MCF 10A (cell line): ENCODE data around the gene ZNF319. TPM values are rescaled to one million over a fixed set of nuclear protein-coding genes. Genes with fewer than 3 reads are reported as not detected.

Source experiments
- BruUV-seq: library from RNA; stranded (reverse); fragments of 400-500 nt; replicated peaks from 2 replicates; lab custom pipeline; 2021; lab: Mats Ljungman, UMichigan
- CTCF ChIA-PET: fragments of 300-600 bp; sonication (Branson Sonifier 250); formaldehyde crosslinking; extraction: SDS; loops from one replicate; lab custom pipeline; 2021; ENCODE audit warnings: antibody characterized with exemption, inconsistent platforms; lab: Yijun Ruan, JAX
- POLR2A ChIA-PET: fragments of 300-600, 350-650 bp; sonication (Branson Sonifier 250); formaldehyde crosslinking; extraction: SDS; loops from one replicate; lab custom pipeline; 2020; ENCODE audit warnings: antibody characterized with exemption, inconsistent platforms; lab: Yijun Ruan, JAX
- DNase-seq: peaks from one replicate; pipeline ENCODE4 v3.0.0-alpha.2; 2018; ENCODE audit not compliant: unreplicated experiment
- H3K27ac Mint-ChIP-seq: one replicate; pipeline ENCODE4 v1.8.0; 2022; ENCODE audit warnings: mild to moderate bottlenecking, low read depth, mixed read lengths; ENCODE audit not compliant: unreplicated experiment
- H3K27me3 Mint-ChIP-seq: one replicate; pipeline ENCODE4 v1.8.0; 2022; ENCODE audit warnings: mixed read lengths; ENCODE audit not compliant: insufficient read depth, unreplicated experiment
- H3K36me3 Mint-ChIP-seq: one replicate; pipeline ENCODE4 v1.8.0; 2022; ENCODE audit warnings: mild to moderate bottlenecking, moderate library complexity, mixed read lengths; ENCODE audit not compliant: insufficient read depth, unreplicated experiment
- H3K4me1 Mint-ChIP-seq: one replicate; pipeline ENCODE4 v1.8.0; 2022; ENCODE audit warnings: mixed read lengths; ENCODE audit not compliant: insufficient read depth, unreplicated experiment
- H3K4me3 Mint-ChIP-seq: one replicate; pipeline ENCODE4 v1.8.0; 2022; ENCODE audit warnings: mild to moderate bottlenecking, moderate library complexity, mixed read lengths; ENCODE audit not compliant: unreplicated experiment
- H3K9me3 Mint-ChIP-seq: one replicate; pipeline ENCODE4 v1.8.0; 2022; ENCODE audit warnings: mixed read lengths; ENCODE audit not compliant: unreplicated experiment
- CTCF ChIP-seq: fragments of 200-600 bp; IDR thresholded peaks from one replicate; pipeline ENCODE4 v1.8.0; 2022; ENCODE audit warnings: antibody characterized with exemption, mild to moderate bottlenecking; ENCODE audit not compliant: unreplicated experiment
- intact Hi-C: fragments of 100-400 bp; cut with micrococcal nuclease; formaldehyde crosslinking; loops from 2 replicates; pipeline ENCODE4 v1.14.1; 2022
- total RNA-seq: library from RNA; stranded (reverse); gene quantifications from 2 replicates; pipeline ENCODE4 v1.2.3, GENCODE V29; 2022

The ZNF319 gene
- total RNA-seq, 1 experiment from 2014 or later = 12.6 TPM

GRCh38 chr16:57951204-57951960, 49.1 kb downstream of the ZNF319 start:
- Mint-ChIP-seq H3K4me1 (peaks cover 10% of the 10 kb centered on the region), H3K4me3 (no peak overlapping the region), H3K36me3 (no peaks in the 10 kb centered on the region), H3K9me3 (no peaks in the 10 kb centered on the region), H3K27ac (no peak overlapping the region), H3K27me3 (no peaks in the 10 kb centered on the region)
- POLR2A ChIA-PET = interaction anchor here (0.6 kb wide), 1 partner anchor 219 kb away, joined by 3 read pairs; no protein-coding TSS in a partner anchor
- TF ChIP-seq CTCF = no peak
- no TSS peak for BruUV-seq
- no peak for DNase-seq
- intact Hi-C loops = no loop called here
- CTCF ChIA-PET = no interaction called here

GRCh38 chr16:57950382-57950781, 50.1 kb downstream of the ZNF319 start:
- Mint-ChIP-seq H3K36me3 (no peaks in the 10 kb centered on the region), H3K27ac (no peak overlapping the region), H3K4me1 (peaks cover 5% of the 10 kb centered on the region), H3K4me3 (no peak overlapping the region), H3K9me3 (no peaks in the 10 kb centered on the region), H3K27me3 (no peaks in the 10 kb centered on the region)
- POLR2A ChIA-PET = no interaction called here
- no peak for DNase-seq
- no TSS peak for BruUV-seq
- CTCF ChIA-PET = no interaction called here
- intact Hi-C loops = no loop called here
- no peak for TF ChIP-seq CTCF

- CTCF ChIA-PET = interaction anchor here (0.6 kb wide), 1 partner anchor 8 kb away, joined by 3 read pairs; no protein-coding TSS in a partner anchor
- no peak overlapping the region for H3K4me3 Mint-ChIP-seq
- H3K36me3 Mint-ChIP-seq = no peaks in the 10 kb centered on the region
- H3K4me1 Mint-ChIP-seq = no peaks in the 10 kb centered on the region
- TF ChIP-seq CTCF = no peak
- no peak for DNase-seq
- intact Hi-C loops = no loop called here
- no TSS peak for BruUV-seq
- POLR2A ChIA-PET = no interaction called here
- no peaks in the 10 kb centered on the region for H3K9me3 Mint-ChIP-seq
- no peaks in the 10 kb centered on the region for H3K27me3 Mint-ChIP-seq
- no peak overlapping the region for H3K27ac Mint-ChIP-seq
These were observed 50.8 kb downstream of the ZNF319 start for GRCh38 chr16:57949595-57950238.

GRCh38 chr16:57949013-57949412, 51.5 kb downstream of the ZNF319 start:
- CTCF ChIA-PET = interaction anchor here (0.6 kb wide), 2 partner anchors 9 to 50 kb away, joined by 3 to 5 read pairs; no protein-coding TSS in a partner anchor
- no peaks in the 10 kb centered on the region for H3K36me3 Mint-ChIP-seq
- no TSS peak for BruUV-seq
- POLR2A ChIA-PET = no interaction called here
- H3K4me3 Mint-ChIP-seq = no peak overlapping the region
- DNase-seq = no peak
- H3K9me3 Mint-ChIP-seq = no peaks in the 10 kb centered on the region
- H3K27me3 Mint-ChIP-seq = no peaks in the 10 kb centered on the region
- no peaks in the 10 kb centered on the region for H3K4me1 Mint-ChIP-seq
- TF ChIP-seq CTCF = no peak
- no peak overlapping the region for H3K27ac Mint-ChIP-seq
- intact Hi-C loops = no loop called here
